ENCODE data around the gene ABRACL.

ABRACL gene

DNA sequence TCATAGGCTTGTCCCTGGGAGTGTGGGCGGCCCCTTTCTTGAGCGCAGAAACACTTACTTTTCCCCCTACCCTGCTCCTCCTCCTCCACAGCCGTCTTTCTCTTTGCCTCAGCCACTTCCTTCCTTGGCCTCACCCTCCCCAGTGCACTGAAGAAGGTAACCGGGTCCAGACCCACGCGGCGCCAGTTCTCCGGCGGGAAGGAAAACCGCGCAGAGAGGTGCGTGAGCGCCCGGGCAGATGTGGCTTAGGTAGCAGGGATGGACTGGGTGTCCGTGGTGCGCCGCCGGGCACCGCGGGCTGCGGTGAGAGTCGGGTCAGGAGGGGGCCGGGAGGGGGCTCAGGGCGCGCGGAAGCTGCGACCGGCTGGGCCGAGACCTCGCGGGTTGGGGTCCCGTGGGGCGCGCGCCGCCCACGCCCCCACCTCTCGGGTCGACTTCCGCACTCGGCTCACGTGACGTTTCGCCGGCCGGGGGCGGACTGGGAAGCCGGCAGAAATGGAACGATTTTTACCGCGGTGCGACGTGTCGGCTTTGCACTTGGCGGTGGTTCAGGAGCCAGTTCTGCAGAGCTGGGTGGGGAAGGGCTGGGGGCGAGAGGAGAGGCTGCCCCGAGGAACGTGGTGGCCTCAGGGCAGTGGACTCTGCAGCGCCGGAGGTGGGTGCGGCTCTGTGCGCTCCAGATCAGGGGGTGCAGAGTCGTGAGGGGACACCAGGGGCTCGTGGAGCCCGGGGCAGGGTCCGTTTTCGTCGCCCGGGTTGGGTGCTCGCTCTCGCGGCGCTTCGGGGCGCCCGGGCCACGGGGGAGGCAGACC, at the start of gene ABRACL:
Gene ABRACL, plus strand, starts transcription at position 88 of the 812 bp plus-strand sequence. CDS start 5,416 bp downstream, outside the sequence.
- H3K27me3 ChIP-seq (ENCODE audit: control insufficient read depth, insufficient read depth, low read length): no peaks in the 10 kb centered on the region
- H3K4me3 ChIP-seq (ENCODE audit: low read depth, low read length): peak within 1 kb of the TSS; percentile 92
- no peak within 1 kb of the TSS for H3K9ac ChIP-seq
- H3K4me2 ChIP-seq (ENCODE audit: low read length): peak within 1 kb of the TSS; percentile 91
- H3K36me3 ChIP-seq (ENCODE audit: control insufficient read depth, insufficient read depth, low read length): no peaks in the 10 kb centered on the region
- no peaks in the 10 kb centered on the region for H3K79me2 ChIP-seq
- no peak within 1 kb of the TSS for H3K27ac ChIP-seq
- TF ChIP-seq CTCF (IDR thresholded peaks at IDR 0.05): no peak
- H3K9me3 ChIP-seq (ENCODE audit: control insufficient read depth, low read length): no peaks in the 10 kb centered on the region
- peak within 1 kb of the TSS; percentile 60 for H2AFZ ChIP-seq
- H3K4me1 ChIP-seq: no peaks in the 10 kb centered on the region

GRCh38 chr6:138979365-138979764, 49.2 kb upstream of the ABRACL start:
- Histone ChIP-seq H3K27me3 (ENCODE audit: control insufficient read depth, insufficient read depth, low read length) (no peaks in the 10 kb centered on the region), H3K36me3 (ENCODE audit: control insufficient read depth, insufficient read depth, low read length) (no peaks in the 10 kb centered on the region), H3K27ac (no peak overlapping the region), H3K9me3 (ENCODE audit: control insufficient read depth, low read length) (no peaks in the 10 kb centered on the region), H2AFZ (no peak overlapping the region), H3K4me2 (ENCODE audit: low read length) (no peak overlapping the region), H3K4me1 (peaks cover 10% of the 10 kb centered on the region), H3K79me2 (peaks cover 37% of the 10 kb centered on the region), H3K4me3 (ENCODE audit: low read depth, low read length) (no peak overlapping the region), H3K9ac (no peak overlapping the region)
- TF ChIP-seq CTCF (IDR thresholded peaks at IDR 0.05): no peak

DNA sequence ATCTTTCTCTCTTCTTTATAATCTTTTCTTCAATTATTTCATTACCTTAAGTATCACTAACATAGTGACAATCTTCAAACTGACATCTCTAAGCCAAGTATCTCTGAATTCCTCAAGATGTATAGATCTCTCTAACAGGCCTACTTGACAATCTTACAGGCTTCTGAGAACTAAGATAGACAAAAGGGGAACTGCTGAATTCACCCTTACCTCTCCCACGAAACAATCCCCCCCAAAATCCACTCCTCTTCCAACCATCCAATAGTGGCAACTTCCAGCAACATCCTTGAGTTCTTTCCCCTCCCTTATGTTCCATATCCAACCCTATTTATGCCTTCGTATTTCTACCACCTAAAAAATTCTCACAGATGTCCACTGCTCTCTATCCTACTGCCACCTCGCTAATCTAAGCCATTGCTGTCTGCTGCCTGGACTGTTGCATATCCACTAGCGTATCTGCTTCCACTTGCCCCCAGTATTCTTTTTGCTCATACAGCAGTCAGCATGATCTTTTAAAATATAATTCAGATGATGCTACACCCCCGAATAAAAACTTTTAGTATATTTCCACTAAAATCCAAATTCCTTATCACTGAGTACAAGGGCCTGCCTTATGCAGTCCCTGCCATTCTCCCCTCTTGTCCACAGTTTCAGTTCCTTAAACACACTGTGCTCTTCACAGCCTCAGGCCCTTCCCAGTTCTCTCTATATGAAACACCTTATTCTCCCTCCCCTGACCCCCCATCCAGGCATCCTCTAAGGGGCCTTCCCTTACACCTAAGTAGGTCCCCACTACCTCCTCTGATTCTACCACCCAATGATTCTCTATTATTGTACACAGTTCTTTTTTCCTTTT, 48.5 kb upstream of the ABRACL start:
- Histone ChIP-seq H3K27ac (no peak overlapping the region), H3K79me2 (peaks cover 43% of the 10 kb centered on the region), H3K4me3 (ENCODE audit: low read depth, low read length) (no peak overlapping the region), H3K9me3 (ENCODE audit: control insufficient read depth, low read length) (no peaks in the 10 kb centered on the region), H3K36me3 (ENCODE audit: control insufficient read depth, insufficient read depth, low read length) (no peaks in the 10 kb centered on the region), H3K9ac (no peak overlapping the region), H3K4me2 (ENCODE audit: low read length) (no peak overlapping the region), H2AFZ (no peak overlapping the region), H3K4me1 (peaks cover 14% of the 10 kb centered on the region), H3K27me3 (ENCODE audit: control insufficient read depth, insufficient read depth, low read length) (no peaks in the 10 kb centered on the region)
- no peak for TF ChIP-seq CTCF (IDR thresholded peaks at IDR 0.05)

GRCh38 chr6:138981416-138981815, 47.1 kb upstream of the ABRACL start:
- Histone ChIP-seq H3K27ac (no peak overlapping the region), H3K4me2 (ENCODE audit: low read length) (no peak overlapping the region), H3K4me3 (ENCODE audit: low read depth, low read length) (no peak overlapping the region), H3K4me1 (peaks cover 19% of the 10 kb centered on the region), H3K79me2 (peaks cover 39% of the 10 kb centered on the region), H3K9ac (no peak overlapping the region), H3K36me3 (ENCODE audit: control insufficient read depth, insufficient read depth, low read length) (no peaks in the 10 kb centered on the region), H3K27me3 (ENCODE audit: control insufficient read depth, insufficient read depth, low read length) (no peaks in the 10 kb centered on the region), H3K9me3 (ENCODE audit: control insufficient read depth, low read length) (no peaks in the 10 kb centered on the region), H2AFZ (no peak overlapping the region)
- no peak for TF ChIP-seq CTCF (IDR thresholded peaks at IDR 0.05)
